BLaER1 treated with 17β-estradiol and CSF1 and Interleukin-3, amounts not matched to agents 10 nM and 100 nM (cell line): ENCODE data around the gene UPK1A.
A peak's percentile ranks its signal among the peaks of the same experiment; 100 is the strongest.

ENCODE experiments used
- H3K27ac ChIP-seq, 11 experiments: shearing (Covaris generic); formaldehyde crosslinking; 2 replicates each; pipeline ENCODE4 v1.8.1; 2022
- H3K27me3 ChIP-seq, 11 experiments: shearing (Covaris generic); formaldehyde crosslinking; 2 replicates each; pipeline ENCODE4 v1.8.1; 2022
- H3K36me3 ChIP-seq, 11 experiments: shearing (Covaris generic); formaldehyde crosslinking; 2 replicates each; pipeline ENCODE4 v1.8.1; 2022
- H3K4me1 ChIP-seq, 10 experiments: shearing (Covaris generic); formaldehyde crosslinking; 2 replicates each; pipeline ENCODE4 v1.8.1; 2022
- H3K4me2 ChIP-seq, 11 experiments: shearing (Covaris generic); formaldehyde crosslinking; 2 replicates each; pipeline ENCODE4 v1.8.1; 2022
- H3K4me3 ChIP-seq, 10 experiments: shearing (Covaris generic); formaldehyde crosslinking; 2 replicates each; pipeline ENCODE4 v1.8.1; 2022
- H3K9ac ChIP-seq, 11 experiments: shearing (Covaris generic); formaldehyde crosslinking; 2 replicates each; pipeline ENCODE4 v1.8.1; 2022
- H3K9me3 ChIP-seq, 11 experiments: shearing (Covaris generic); formaldehyde crosslinking; replicated peaks in 1 of 11; 2 replicates each; pipeline ENCODE4 v1.8.1; 2022
- H4K20me1 ChIP-seq, 11 experiments: shearing (Covaris generic); formaldehyde crosslinking; 2 replicates each; pipeline ENCODE4 v1.8.1; 2022
- Cebpa-rat ChIP-seq, 11 experiments: shearing (Covaris generic); IDR thresholded peaks; 2 replicates each; pipeline ENCODE4 v1.8.1; 2022

The UPK1A gene

GRCh38 chr19:35642312-35642711 lies 24.0 kb upstream of the UPK1A start:
- Histone ChIP-seq H3K9ac (peak overlapping the region in 4 of 11 experiments; percentile 0 to 82 (median 24); a peak in 6 of 22 replicates), H3K4me2 (peak overlapping the region; percentile 85 to 100 (median 91)), H3K27ac (peak overlapping the region in 6 of 11 experiments; percentile 23 to 57 (median 48); a peak in 8 of 22 replicates), H3K4me3 (no peak overlapping the region), H3K27me3 (no peaks in the 10 kb centered on the region), H4K20me1 (peaks cover 0 to 3% (median 0%) of the 10 kb centered on the region in 11 experiments; a peak in 1 of 22 replicates), H3K9me3 (no peaks in the 10 kb centered on the region), H3K4me1 (peaks cover 47 to 63% (median 54%) of the 10 kb centered on the region in 10 experiments), H3K36me3 (peaks cover 11 to 13% (median 12%) of the 10 kb centered on the region in 11 experiments)
- no peak for TF ChIP-seq Cebpa-rat (IDR thresholded peaks at IDR 0.05)

GRCh38 chr19:35642798-35643254 lies 23.5 kb upstream of the UPK1A start:
- H3K27ac ChIP-seq = peak overlapping the region; percentile 50 to 86 (median 79); a peak in 21 of 22 replicates
- peaks cover 6 to 8% (median 7%) of the 10 kb centered on the region in 11 experiments for H3K36me3 ChIP-seq
- peak overlapping the region; percentile 85 to 100 (median 91) for H3K4me2 ChIP-seq
- no peaks in the 10 kb centered on the region for H4K20me1 ChIP-seq
- no peaks in the 10 kb centered on the region for H3K27me3 ChIP-seq
- no peak for TF ChIP-seq Cebpa-rat (IDR thresholded peaks at IDR 0.05)
- peak overlapping the region; percentile 54 to 75 (median 65) for H3K4me3 ChIP-seq
- no peaks in the 10 kb centered on the region for H3K9me3 ChIP-seq
- H3K9ac ChIP-seq = peak overlapping the region; percentile 66 to 84 (median 80); a peak in 21 of 22 replicates
- peaks cover 51 to 68% (median 59%) of the 10 kb centered on the region in 10 experiments for H3K4me1 ChIP-seq

- no peak for TF ChIP-seq Cebpa-rat (IDR thresholded peaks at IDR 0.05)
- Histone ChIP-seq H3K4me3 (peak overlapping the region; percentile 54 to 75 (median 65)), H3K4me1 (peaks cover 51 to 70% (median 60%) of the 10 kb centered on the region in 10 experiments), H3K9me3 (no peaks in the 10 kb centered on the region), H3K36me3 (peaks cover 0 to under 1% (median 0%) of the 10 kb centered on the region in 11 experiments; a peak in 3 of 22 replicates), H3K27me3 (no peaks in the 10 kb centered on the region), H3K9ac (peak overlapping the region; percentile 66 to 84 (median 80); a peak in 21 of 22 replicates), H4K20me1 (peaks cover 0 to under 1% (median 0%) of the 10 kb centered on the region in 11 experiments; a peak in 1 of 22 replicates), H3K27ac (peak overlapping the region; percentile 50 to 86 (median 79); a peak in 21 of 22 replicates), H3K4me2 (peak overlapping the region; percentile 85 to 100 (median 91))
Measured at GRCh38 chr19:35643255-35644205, 22.8 kb upstream of the UPK1A start.

- no peak for TF ChIP-seq Cebpa-rat (IDR thresholded peaks at IDR 0.05)
- 0 out of 22 replicates have a peak, but pooled peaks cover 0 to 2% (median 0%) of the 10 kb centered on the region in 11 experiments for H3K36me3 ChIP-seq
- peaks cover 0 to 9% (median 0%) of the 10 kb centered on the region in 11 experiments; a peak in 5 of 22 replicates for H4K20me1 ChIP-seq
- H3K9me3 ChIP-seq = no peaks in the 10 kb centered on the region
- no peaks in the 10 kb centered on the region for H3K27me3 ChIP-seq
- peak overlapping the region; percentile 54 to 75 (median 65) for H3K4me3 ChIP-seq
- peak overlapping the region; percentile 85 to 100 (median 91) for H3K4me2 ChIP-seq
- H3K27ac ChIP-seq = peak overlapping the region; percentile 10 to 86 (median 79); a peak in 20 of 22 replicates
- H3K9ac ChIP-seq = peak overlapping the region; percentile 66 to 84 (median 80); a peak in 21 of 22 replicates
- peaks cover 58 to 76% (median 68%) of the 10 kb centered on the region in 10 experiments for H3K4me1 ChIP-seq
Measured at GRCh38 chr19:35644206-35644986, 21.9 kb upstream of the UPK1A start.

- Histone ChIP-seq H3K4me2 (peak overlapping the region; percentile 85 to 100 (median 91)), H3K9me3 (no peaks in the 10 kb centered on the region), H3K27ac (peak overlapping the region in 10 of 11 experiments; percentile 31 to 86 (median 80); a peak in 19 of 22 replicates), H3K36me3 (peaks cover 2 to 9% (median 6%) of the 10 kb centered on the region in 11 experiments; a peak in 11 of 22 replicates), H3K4me1 (peaks cover 66 to 84% (median 75%) of the 10 kb centered on the region in 10 experiments), H3K4me3 (peak overlapping the region; percentile 54 to 75 (median 65)), H4K20me1 (peaks cover 0 to 13% (median 4%) of the 10 kb centered on the region in 11 experiments; a peak in 13 of 22 replicates), H3K27me3 (no peaks in the 10 kb centered on the region), H3K9ac (peak overlapping the region; percentile 4 to 84 (median 80); a peak in 18 of 22 replicates)
- no peak for TF ChIP-seq Cebpa-rat (IDR thresholded peaks at IDR 0.05)
Measured at GRCh38 chr19:35644987-35645679, 21.2 kb upstream of the UPK1A start.

GRCh38 chr19:35645680-35646511 lies 20.4 kb upstream of the UPK1A start:
- H3K4me2 ChIP-seq = peak overlapping the region; percentile 85 to 100 (median 91)
- H3K27me3 ChIP-seq = no peaks in the 10 kb centered on the region
- H3K9me3 ChIP-seq = no peaks in the 10 kb centered on the region
- peaks cover 0 to 21% (median 11%) of the 10 kb centered on the region in 11 experiments; a peak in 14 of 22 replicates for H4K20me1 ChIP-seq
- H3K36me3 ChIP-seq = peaks cover 9 to 17% (median 14%) of the 10 kb centered on the region in 11 experiments
- H3K4me1 ChIP-seq = peaks cover 73 to 89% (median 82%) of the 10 kb centered on the region in 10 experiments
- H3K9ac ChIP-seq = peak overlapping the region in 4 of 11 experiments; percentile 0 to 35 (median 16); a peak in 1 of 22 replicates
- no peak for TF ChIP-seq Cebpa-rat (IDR thresholded peaks at IDR 0.05)
- peak overlapping the region in 7 of 11 experiments; percentile 2 to 57 (median 40); a peak in 10 of 22 replicates for H3K27ac ChIP-seq
- H3K4me3 ChIP-seq = 0 out of 20 replicates have a peak overlapping the region, but pooled peaks of 2 of the 10 experiments have one; percentile 68 to 75
